Airway epithelial cell (primary cell): Measurements from ENCODE around the gene MS4A7. TPM values are rescaled to one million over a fixed set of nuclear protein-coding genes. Genes with fewer than 3 reads are reported as not detected.

Source experiments
- total RNA-seq: library from RNA; depleted of rRNA; stranded (reverse); fragments of >200 nt; gene quantifications from 2 replicates; pipeline ENCODE4 v1.2.3, GENCODE V29; 2015

Gene MS4A7, protein sequence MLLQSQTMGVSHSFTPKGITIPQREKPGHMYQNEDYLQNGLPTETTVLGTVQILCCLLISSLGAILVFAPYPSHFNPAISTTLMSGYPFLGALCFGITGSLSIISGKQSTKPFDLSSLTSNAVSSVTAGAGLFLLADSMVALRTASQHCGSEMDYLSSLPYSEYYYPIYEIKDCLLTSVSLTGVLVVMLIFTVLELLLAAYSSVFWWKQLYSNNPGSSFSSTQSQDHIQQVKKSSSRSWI
- not detected in 2 replicates for total RNA-seq

DNA sequence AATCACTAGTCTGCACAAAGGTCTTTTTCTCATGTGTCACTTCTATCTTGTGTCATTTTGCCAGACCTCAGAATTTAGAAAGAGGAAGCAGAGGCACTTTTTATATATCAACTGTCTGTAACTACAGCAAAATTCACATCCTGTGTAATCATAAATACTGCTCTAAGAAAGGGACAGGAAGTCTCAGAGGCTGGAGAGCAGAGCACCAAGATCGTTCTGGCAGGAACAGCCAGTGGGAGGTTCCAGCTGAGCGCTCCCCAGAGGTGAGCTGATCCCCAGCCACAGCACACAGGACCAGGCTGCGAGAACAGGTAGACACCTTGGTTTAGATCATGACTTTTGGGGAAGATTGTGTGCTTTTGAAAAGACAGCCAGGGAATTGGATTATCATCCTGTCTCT lies at the start of gene MS4A7:
Gene MS4A7 (plus strand): TSS at position 179 of the 400 bp plus-strand sequence. CDS start 4,610 bp downstream, outside the sequence.

DNA sequence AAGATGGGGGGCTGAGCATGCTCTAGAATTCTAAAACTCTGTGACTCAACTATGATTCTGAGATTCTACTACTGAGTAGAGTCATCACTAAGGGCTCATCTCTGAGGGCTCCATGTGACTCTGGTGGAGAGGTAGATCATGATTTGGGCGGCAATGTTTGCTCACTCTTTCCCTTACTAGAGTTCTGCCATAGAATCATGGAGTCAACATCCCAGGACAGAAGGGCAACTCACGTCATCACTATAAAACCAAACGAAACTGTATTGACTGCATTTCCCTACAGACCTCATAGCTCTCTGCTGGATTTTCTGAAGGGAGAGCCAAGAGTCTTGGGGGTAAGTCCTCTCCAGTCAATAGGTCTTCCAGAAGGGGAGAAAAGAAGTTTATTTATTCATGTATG lies 18.1 kb downstream of the MS4A7 start, which contains the start of gene MS4A14:
Gene MS4A14 (plus strand): TSS at position 78 of the 400 bp plus-strand sequence. CDS start 120 bp downstream, at position 198.

DNA sequence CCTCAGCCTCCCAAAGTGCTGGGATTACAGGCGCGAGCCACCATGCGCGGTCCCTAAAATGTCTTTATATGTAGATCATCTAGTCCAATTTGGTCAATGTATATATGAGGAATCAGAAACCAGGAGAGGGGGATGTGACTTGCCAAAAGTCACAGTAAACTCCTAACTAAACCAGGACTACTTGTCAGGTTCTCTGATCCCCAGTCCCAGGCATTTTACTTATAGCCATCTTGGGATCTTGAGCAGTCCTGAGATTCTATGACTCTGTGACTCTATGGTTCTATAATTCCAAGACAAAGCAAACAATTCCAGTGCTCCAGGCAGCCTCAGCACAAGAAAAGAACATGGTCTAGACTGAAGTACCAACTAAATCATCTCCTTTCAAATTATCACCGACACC lies 50.9 kb downstream of the MS4A7 start, which contains the start of gene MS4A5:
Gene MS4A5 (plus strand): TSS at position 301 of the 400 bp plus-strand sequence. CDS start 103 bp downstream, outside the sequence.

Other genes with a start within 250 kb of the MS4A7 start
- not detected in 2 replicates for gene MS4A6A, start 195.4 kb upstream of the MS4A7 start, total RNA-seq
- gene MS4A4E, start 135.4 kb upstream of the MS4A7 start, total RNA-seq = not detected in 2 replicates
- gene MS4A4A, start 97.9 kb upstream of the MS4A7 start, total RNA-seq = not detected in 2 replicates
- gene MS4A6E, start 51.3 kb upstream of the MS4A7 start, total RNA-seq = not detected in 2 replicates
- gene MS4A14, start 17.9 kb downstream of the MS4A7 start, total RNA-seq = not detected in 2 replicates
- gene MS4A5, start 51.0 kb downstream of the MS4A7 start, total RNA-seq = not detected in 2 replicates
- gene MS4A1, start 77.3 kb downstream of the MS4A7 start, total RNA-seq = not detected in 2 replicates
- gene MS4A12, start 114.2 kb downstream of the MS4A7 start, total RNA-seq = not detected in 2 replicates
- not detected in 2 replicates for gene MS4A13, start 136.9 kb downstream of the MS4A7 start, total RNA-seq